Measurements from ENCODE around the gene SPRING1. TPM values are rescaled to one million over a fixed set of nuclear protein-coding genes. Genes with fewer than 3 reads are reported as not detected.

SPRING1 gene
- total and polyA plus RNA-seq, 2 of the 4 experiments (the other 2 are of a cell fraction): 12.4 to 14.0 TPM

- ATAC-seq (ENCODE audit: low read depth) (no peak), DNase-seq (no peak)
- no peaks in the 10 kb centered on the region for H3K9me3 ChIP-seq (ENCODE audit: control insufficient read depth, insufficient read depth, low read length)
- H2BK20ac ChIP-seq (ENCODE audit: low read depth, low read length): no peak overlapping the region
- no peak overlapping the region for H3K4me2 ChIP-seq (ENCODE audit: low read depth, low read length)
- H4K20me1 ChIP-seq (ENCODE audit: insufficient read depth, low read length): peaks cover 9% of the 10 kb centered on the region; the same call in 1 of the 2 replicates
- dilution Hi-C loops (cut with HindIII; ENCODE audit: low sequenced_read_pairs, unreplicated experiment) (no loop called here), in situ Hi-C loops (cut with MboI; ENCODE audit: low sequenced_read_pairs) (no loop called here), intact Hi-C loops (cut with micrococcal nuclease) (no loop called here)
- H2BK5ac ChIP-seq (ENCODE audit: low read depth, low read length, poor library complexity, severe bottlenecking): no peak overlapping the region
- no CpG with 5 or more reads among the region's 5 CpGs for WGBS, 2 experiments (ENCODE audit: extremely low coverage in 2 of 2, insufficient read length in 1 of 2)
- H3K9me1 ChIP-seq (ENCODE audit: insufficient read depth, low read length): peaks cover 8% of the 10 kb centered on the region
- H3K23ac ChIP-seq (ENCODE audit: low read depth, low read length): no peak overlapping the region
- no peak overlapping the region for H3K4me3 ChIP-seq (ENCODE audit: insufficient read depth, low read depth, low read length)
- no peak overlapping the region for H3K18ac ChIP-seq (ENCODE audit: low read depth, low read length)
- no TSS peak for BruUV-seq (replicated peaks)
- no peak overlapping the region for H2AK5ac ChIP-seq (ENCODE audit: low read depth, low read length)
- no peak overlapping the region for H3K27ac ChIP-seq (ENCODE audit: insufficient read depth, low read length)
- no peaks in the 10 kb centered on the region for H3K27me3 ChIP-seq (ENCODE audit: control insufficient read depth, insufficient read depth, low read length)
- no peak overlapping the region for H4K5ac ChIP-seq (ENCODE audit: low read depth, low read length)
- H3K56ac ChIP-seq (ENCODE audit: extremely low read depth, insufficient read depth, low read length): no peak overlapping the region
- H3K14ac ChIP-seq (replicated peaks; ENCODE audit: low read depth, low read length): no peak overlapping the region
- CTCF ChIA-PET: no interaction called here
- H2BK15ac ChIP-seq (ENCODE audit: low read depth, low read length): no peak overlapping the region
- peaks cover 24 to 54% of the 10 kb centered on the region in 2 experiments; a peak in 3 of 4 replicates for H3K79me1 ChIP-seq (ENCODE audit: low read depth in 1 of 2, low read length in 2 of 2)
- H2BK120ac ChIP-seq (ENCODE audit: low read depth, low read length): no peak overlapping the region
- H2AK9ac ChIP-seq (replicated peaks; ENCODE audit: low read depth, low read length, poor library complexity): no peak overlapping the region
- no peak overlapping the region for H4K91ac ChIP-seq (ENCODE audit: insufficient read depth, low read depth, low read length)
- POLR2A ChIA-PET (ENCODE audit: unreplicated experiment): no interaction called here
- no peak overlapping the region for H3K9ac ChIP-seq (ENCODE audit: low read depth, low read length)
- peaks cover 2% of the 10 kb centered on the region; the same call in 1 of the 2 replicates for H3K4me1 ChIP-seq (ENCODE audit: control insufficient read depth, insufficient read depth, low read length)
- TF ChIP-seq CEBPB (IDR thresholded peaks at IDR 0.05; ENCODE audit: low read depth, low read length) (no peak), RAD21 (IDR thresholded peaks at IDR 0.05; ENCODE audit: low read length) (no peak), FOS (IDR thresholded peaks at IDR 0.05; ENCODE audit: low read depth, low read length) (no peak), CHD1 (IDR thresholded peaks at IDR 0.05; ENCODE audit: low read depth, low read length) (no peak)
- TF ChIP-seq, protein P1, sequence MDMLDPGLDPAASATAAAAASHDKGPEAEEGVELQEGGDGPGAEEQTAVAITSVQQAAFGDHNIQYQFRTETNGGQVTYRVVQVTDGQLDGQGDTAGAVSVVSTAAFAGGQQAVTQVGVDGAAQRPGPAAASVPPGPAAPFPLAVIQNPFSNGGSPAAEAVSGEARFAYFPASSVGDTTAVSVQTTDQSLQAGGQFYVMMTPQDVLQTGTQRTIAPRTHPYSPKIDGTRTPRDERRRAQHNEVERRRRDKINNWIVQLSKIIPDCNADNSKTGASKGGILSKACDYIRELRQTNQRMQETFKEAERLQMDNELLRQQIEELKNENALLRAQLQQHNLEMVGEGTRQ (IDR thresholded peaks at IDR 0.05; ENCODE audit: low read depth, low read length): no peak
- H3K36me3 ChIP-seq (ENCODE audit: control insufficient read depth, insufficient read depth, low read length): peaks cover 1% of the 10 kb centered on the region
- no peak overlapping the region for H3K4ac ChIP-seq (ENCODE audit: low read depth, low read length)
- H4K8ac ChIP-seq (ENCODE audit: low read depth in 2 of 2, low read length in 2 of 2): no peak overlapping the region
- no peak overlapping the region for H2AFZ ChIP-seq (replicated peaks; ENCODE audit: low read length, poor library complexity)
These were observed 3.6 kb downstream of the SPRING1 start for GRCh38 chr12:116734156-116734768.
